Measurements from ENCODE around the gene AFF3.
"Not testable (repeated sequence)": the region's sequence is repeated elsewhere in the genome, so short reads cannot be mapped to it uniquely, and the experiment has no call there.

AFF3 gene

DNA sequence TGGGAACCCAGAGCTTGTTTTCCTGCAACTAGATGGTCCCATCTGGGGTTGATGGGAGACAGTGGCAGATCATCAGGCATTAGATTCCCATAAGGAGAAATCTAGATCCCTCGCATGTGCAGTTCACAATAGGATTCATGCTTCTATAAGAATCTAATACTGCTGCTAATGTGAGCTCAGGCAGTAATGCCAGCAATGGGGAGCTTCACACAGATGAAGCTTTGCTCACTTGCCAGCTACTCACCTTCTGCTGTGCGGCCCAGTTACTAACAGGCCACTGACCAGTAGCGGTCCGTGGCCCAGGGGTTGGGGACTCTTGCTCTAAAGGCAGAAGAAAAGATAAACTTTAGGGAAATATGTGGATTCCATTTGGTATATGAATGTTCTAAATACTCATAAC, 192.9 kb downstream of the AFF3 start:
- ChIA-PET CTCF (interaction anchor here (0.8 to 1.9 kb wide), 2 partner anchors 13 to 40 kb away, joined by 3 to 8 read pairs; no protein-coding TSS in a partner anchor), POLR2A (no interaction called here)
- no peak for TF ChIP-seq CTCF (IDR thresholded peaks at IDR 0.05; ENCODE audit: control extremely low read depth, extremely low read depth, low read depth, missing control alignments)
- DNase-seq (ENCODE audit: extremely low spot score): no peak

- POLR2A ChIA-PET: no interaction called here
- DNase-seq (ENCODE audit: extremely low spot score): no peak
- TF ChIP-seq CTCF (IDR thresholded peaks at IDR 0.05; ENCODE audit: control extremely low read depth, extremely low read depth, low read depth, missing control alignments): no peak
- CTCF ChIA-PET: no interaction called here
Measured at GRCh38 chr2:99948010-99948409, 194.4 kb downstream of the AFF3 start.

GRCh38 chr2:99947366-99947765, 195.0 kb downstream of the AFF3 start:
- DNase-seq (ENCODE audit: extremely low spot score); CTCF ChIA-PET; POLR2A ChIA-PET: not testable (repeated sequence)

DNA sequence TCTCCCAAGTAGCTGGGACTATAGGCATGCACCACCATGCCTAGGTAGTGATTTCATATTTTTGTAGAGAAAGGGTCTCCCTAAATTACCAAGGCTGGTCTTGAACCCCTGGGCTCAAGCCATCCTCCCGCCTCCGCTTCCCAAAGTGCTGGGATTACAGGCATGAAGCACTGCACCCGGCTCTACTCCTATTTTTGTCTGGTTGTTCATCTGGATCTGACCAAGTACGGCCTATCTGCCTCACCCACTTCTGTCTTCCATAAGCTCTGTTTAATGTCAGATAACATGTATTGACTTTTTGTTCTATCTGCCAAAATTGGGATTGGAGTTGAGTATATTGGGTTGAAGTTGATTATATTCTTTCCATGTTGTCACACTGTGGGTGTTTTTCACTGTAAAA, 198.4 kb downstream of the AFF3 start:
- POLR2A ChIA-PET: no interaction called here
- CTCF ChIA-PET: interaction anchor here (1.5 kb wide), 1 partner anchor 10 kb away, joined by 3 read pairs; no protein-coding TSS in a partner anchor
- no peak for TF ChIP-seq CTCF (IDR thresholded peaks at IDR 0.05; ENCODE audit: control extremely low read depth, extremely low read depth, low read depth, missing control alignments)

GRCh38 chr2:99942561-99943347, 199.6 kb downstream of the AFF3 start:
- DNase-seq (ENCODE audit: extremely low spot score): no peak
- POLR2A ChIA-PET: no interaction called here
- TF ChIP-seq CTCF (IDR thresholded peaks at IDR 0.05; ENCODE audit: control extremely low read depth, extremely low read depth, low read depth, missing control alignments): no peak
- CTCF ChIA-PET: no interaction called here

More for the DNA sequence above, 198.4 kb downstream of the AFF3 start:
- no peak for DNase-seq (ENCODE audit: extremely low spot score)

DNA sequence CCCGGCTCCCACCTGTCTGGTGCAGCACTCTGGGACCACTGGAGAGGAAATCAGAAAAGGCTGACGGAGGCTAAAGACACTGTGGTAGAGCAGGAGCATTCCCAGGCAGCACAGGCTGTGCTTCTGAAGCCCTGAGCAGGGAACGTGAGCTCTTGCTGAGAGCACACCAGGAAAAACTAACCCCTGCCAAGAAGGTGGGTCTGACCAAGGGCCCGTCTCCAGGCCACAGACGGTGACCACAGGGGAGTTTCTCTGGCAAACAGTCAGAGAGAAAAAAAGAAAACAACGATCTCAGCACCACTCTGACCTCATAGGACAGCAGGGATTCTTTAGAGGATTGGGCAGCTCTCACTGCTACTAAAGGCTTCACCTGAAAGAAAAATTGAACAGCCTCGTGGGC, 201.4 kb downstream of the AFF3 start:
- POLR2A ChIA-PET: no interaction called here
- DNase-seq (ENCODE audit: extremely low spot score): no peak
- no peak for TF ChIP-seq CTCF (IDR thresholded peaks at IDR 0.05; ENCODE audit: control extremely low read depth, extremely low read depth, low read depth, missing control alignments)
- CTCF ChIA-PET: no interaction called here

GRCh38 chr2:99939135-99939534, 203.3 kb downstream of the AFF3 start:
- no peak for TF ChIP-seq CTCF (IDR thresholded peaks at IDR 0.05; ENCODE audit: control extremely low read depth, extremely low read depth, low read depth, missing control alignments)
- ChIA-PET CTCF (interaction anchor here (0.8 to 1.2 kb wide), 2 partner anchors 19 to 54 kb away, joined by 3 read pairs; no protein-coding TSS in a partner anchor), POLR2A (no interaction called here)
- no peak for DNase-seq (ENCODE audit: extremely low spot score)
